Lung (tissue), 12 donors: ENCODE data around the gene CD4. TPM values are rescaled to one million over a fixed set of nuclear protein-coding genes. Genes with fewer than 3 reads are reported as not detected.

Experiments
- ATAC-seq: fragments of 200-7000 bp; cut with Tn5 transposase; one replicate; pipeline ENCODE4 v1.9.1; 2020; ENCODE audit warnings: moderate number of reproducible peaks; ENCODE audit not compliant: insufficient read depth, low FRiP score
- DNase-seq, 3 donors: peaks; one replicate each; pipeline ENCODE4 v3.0.0-alpha.2; 2013 to 2017
- H3K27ac ChIP-seq, 2 donors: one replicate each; pipeline ENCODE4 v1.5.1; 2013; ENCODE audit warnings: mild to moderate bottlenecking in 2 of 2, moderate library complexity in 2 of 2, control low read depth in 1 of 2, inconsistent platforms in 1 of 2, low read depth in 1 of 2, low read length in 1 of 2
- H3K27me3 ChIP-seq, 3 donors: one replicate each; pipeline ENCODE4 v1.5.1; 2013; ENCODE audit warnings: low read length in 2 of 3; ENCODE audit not compliant: control insufficient read depth in 3 of 3, insufficient read depth in 3 of 3
- H3K36me3 ChIP-seq, 4 donors: one replicate each; pipeline ENCODE4 v1.5.1; 2013; ENCODE audit warnings: low read length in 4 of 4, mild to moderate bottlenecking in 1 of 4, moderate library complexity in 1 of 4; ENCODE audit not compliant: control insufficient read depth in 4 of 4, insufficient read depth in 4 of 4
- H3K4me1 ChIP-seq, 5 donors: one replicate each; pipeline ENCODE4 v1.5.1; 2013; ENCODE audit warnings: low read length in 5 of 5, mild to moderate bottlenecking in 2 of 5, moderate library complexity in 1 of 5; ENCODE audit not compliant: control insufficient read depth in 5 of 5, insufficient read depth in 5 of 5
- H3K4me3 ChIP-seq: one replicate; pipeline ENCODE4 v1.5.1; 2013; ENCODE audit warnings: mild to moderate bottlenecking, control low read depth, moderate library complexity
- H3K9ac ChIP-seq, 2 donors: one replicate each; pipeline ENCODE4 v1.5.1; 2013; ENCODE audit warnings: low read length in 2 of 2, control low read depth in 1 of 2; ENCODE audit not compliant: insufficient read depth in 1 of 2
- H3K9me3 ChIP-seq, 4 donors: one replicate each; pipeline ENCODE4 v1.5.1; 2013; ENCODE audit warnings: low read length in 3 of 4, mild to moderate bottlenecking in 1 of 4, moderate library complexity in 1 of 4; ENCODE audit not compliant: control insufficient read depth in 4 of 4, insufficient read depth in 3 of 4
- WGBS, 2 donors: extraction: QIAGEN DNeasy Blood & Tissue Kit; methylation state at CpG; one replicate each; pipeline ENCODE4 v1.1.7; 2013; 5-methylcytosine and 5-hydroxymethylcytosine counted together
- polyA plus RNA-seq, 2 donors: library from polyadenylated mRNA; stranded (reverse); fragments of 200-250 nt; gene quantifications; one replicate each; pipeline ENCODE4 v1.2.1, GENCODE V29; 2013
- total RNA-seq, 2 donors: library from RNA; depleted of rRNA in 1 of 2; stranded (reverse); fragments of >200 nt in 1 of 2; gene quantifications; one replicate each; pipeline ENCODE4 v1.2.1, GENCODE V29; 2014 to 2021
- TF ChIP-seq, protein P1 (sequence below): IDR thresholded peaks from 2 replicates; pipeline ENCODE4 v1.5.1; 2012; ENCODE audit warnings: mild to moderate bottlenecking; ENCODE audit errors: control extremely low read depth, extremely low read depth
- donor health status: control.
- donor health status: control.
- donor health status: Bipolar disorder and iron deficiency.
- donor health status: healthy.
- donor health status: DM: yes; HTN: yes; CAD: no.

CD4 gene
- total and polyA plus RNA-seq, 4 donors: 20.6 to 83.7 (median 53.0) TPM

DNA sequence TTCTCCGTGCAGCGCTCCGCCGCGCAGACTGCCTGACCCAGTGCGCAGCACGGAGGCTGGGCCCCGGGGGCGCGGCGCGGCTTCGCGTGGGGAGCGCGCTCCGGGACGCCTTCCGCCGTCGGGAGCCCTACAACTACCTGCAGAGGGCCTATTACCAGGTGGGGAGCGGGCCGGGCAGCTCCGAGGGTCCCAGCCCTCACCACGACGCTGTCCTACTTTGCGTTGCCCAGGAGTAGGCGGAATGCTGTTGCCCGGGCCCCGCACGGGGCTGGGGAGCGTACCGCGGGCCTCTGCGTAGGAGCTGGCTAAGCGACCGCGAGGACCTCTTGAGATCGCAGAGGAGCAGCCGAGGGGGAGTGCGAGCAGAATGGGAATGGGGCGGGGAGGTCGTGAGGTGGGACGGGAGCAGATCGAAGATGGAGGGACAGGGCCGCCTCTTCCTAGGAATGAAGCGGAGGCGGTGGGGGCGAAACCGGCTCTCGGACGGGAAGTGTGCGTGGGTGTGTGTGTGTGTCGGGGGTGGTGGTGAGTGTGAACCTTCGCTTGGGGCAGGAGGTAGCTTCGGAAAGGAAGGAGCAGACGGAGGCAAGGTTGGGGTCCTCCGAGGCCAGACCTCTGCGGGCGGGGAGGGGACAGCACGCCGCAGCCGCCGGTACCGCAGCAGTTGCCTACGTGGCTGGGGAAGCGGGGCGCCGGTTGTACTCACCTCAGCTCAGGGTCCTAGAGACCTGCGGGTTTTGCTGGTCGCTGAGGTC is 39.6 kb downstream of the CD4 start:
- DNase-seq (peak; percentile 40 to 69 (median 61)), ATAC-seq (no peak)
- Histone ChIP-seq H3K9me3 (no peaks in the 10 kb centered on the region), H3K4me1 (peaks cover 0 to 29% (median 5%) of the 10 kb centered on the region in 5 donors), H3K9ac (peak overlapping the region; percentile 49 to 55), H3K4me3 (peak overlapping the region; percentile 60), H3K36me3 (peaks cover 0 to 8% (median 5%) of the 10 kb centered on the region in 4 donors), H3K27me3 (peaks cover 0 to 5% (median 0%) of the 10 kb centered on the region in 3 donors), H3K27ac (peak overlapping the region; percentile 62 to 77)
- 0 to 1% methylated on average over 59 to 71 of the region's 71 CpGs for WGBS, 2 donors
- TF ChIP-seq, protein P1, sequence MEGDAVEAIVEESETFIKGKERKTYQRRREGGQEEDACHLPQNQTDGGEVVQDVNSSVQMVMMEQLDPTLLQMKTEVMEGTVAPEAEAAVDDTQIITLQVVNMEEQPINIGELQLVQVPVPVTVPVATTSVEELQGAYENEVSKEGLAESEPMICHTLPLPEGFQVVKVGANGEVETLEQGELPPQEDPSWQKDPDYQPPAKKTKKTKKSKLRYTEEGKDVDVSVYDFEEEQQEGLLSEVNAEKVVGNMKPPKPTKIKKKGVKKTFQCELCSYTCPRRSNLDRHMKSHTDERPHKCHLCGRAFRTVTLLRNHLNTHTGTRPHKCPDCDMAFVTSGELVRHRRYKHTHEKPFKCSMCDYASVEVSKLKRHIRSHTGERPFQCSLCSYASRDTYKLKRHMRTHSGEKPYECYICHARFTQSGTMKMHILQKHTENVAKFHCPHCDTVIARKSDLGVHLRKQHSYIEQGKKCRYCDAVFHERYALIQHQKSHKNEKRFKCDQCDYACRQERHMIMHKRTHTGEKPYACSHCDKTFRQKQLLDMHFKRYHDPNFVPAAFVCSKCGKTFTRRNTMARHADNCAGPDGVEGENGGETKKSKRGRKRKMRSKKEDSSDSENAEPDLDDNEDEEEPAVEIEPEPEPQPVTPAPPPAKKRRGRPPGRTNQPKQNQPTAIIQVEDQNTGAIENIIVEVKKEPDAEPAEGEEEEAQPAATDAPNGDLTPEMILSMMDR: no peak

DNA sequence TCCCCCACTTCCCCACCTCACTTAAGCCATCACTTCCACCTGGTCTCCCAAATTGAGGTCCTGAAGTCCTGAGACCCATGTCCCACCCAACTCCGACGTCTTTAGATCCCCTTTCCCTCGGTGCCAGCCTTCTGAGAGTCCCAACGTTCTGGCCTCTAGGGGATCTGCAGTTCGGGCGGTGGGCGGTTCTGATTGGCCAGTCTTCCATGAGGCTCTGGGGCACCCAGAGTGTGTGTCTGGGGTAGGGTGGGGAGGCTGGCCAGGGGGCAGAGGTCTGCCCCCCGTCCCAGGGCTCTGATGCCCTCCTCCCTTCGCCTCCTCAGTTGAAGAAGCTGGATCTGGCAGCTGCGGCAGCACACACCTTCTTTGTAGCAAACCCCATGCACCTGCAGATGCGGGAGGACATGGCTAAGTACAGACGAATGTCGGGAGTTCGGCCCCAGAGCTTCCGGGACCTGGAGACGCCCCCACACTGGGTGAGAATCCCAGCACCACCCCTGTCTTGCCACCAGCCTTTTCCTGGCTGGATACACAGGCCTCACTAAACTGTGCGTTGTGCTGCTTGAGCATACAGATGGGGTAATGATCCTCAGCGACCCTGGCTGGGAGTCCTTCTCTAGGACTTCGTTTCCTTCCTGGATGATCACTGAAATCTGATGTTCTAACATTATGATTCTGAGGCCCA is 40.4 kb downstream of the CD4 start:
- H3K27ac ChIP-seq: peak overlapping the region; percentile 62 to 77
- peaks cover 0 to 3% (median 0%) of the 10 kb centered on the region in 3 donors for H3K27me3 ChIP-seq
- TF ChIP-seq, protein P1: no peak
- H3K4me1 ChIP-seq: peaks cover 0 to 29% (median 5%) of the 10 kb centered on the region in 5 donors
- H3K9me3 ChIP-seq: no peaks in the 10 kb centered on the region
- H3K36me3 ChIP-seq: peaks cover 0 to 12% (median 6%) of the 10 kb centered on the region in 4 donors
- WGBS, 2 donors: 60 to 61% methylated on average over 19 of the region's 19 CpGs
- DNase-seq (peak in 1 of 3 donors; percentile 60), ATAC-seq (no peak)
- H3K9ac ChIP-seq: peak overlapping the region; percentile 49 to 55
- no peak overlapping the region for H3K4me3 ChIP-seq

DNA sequence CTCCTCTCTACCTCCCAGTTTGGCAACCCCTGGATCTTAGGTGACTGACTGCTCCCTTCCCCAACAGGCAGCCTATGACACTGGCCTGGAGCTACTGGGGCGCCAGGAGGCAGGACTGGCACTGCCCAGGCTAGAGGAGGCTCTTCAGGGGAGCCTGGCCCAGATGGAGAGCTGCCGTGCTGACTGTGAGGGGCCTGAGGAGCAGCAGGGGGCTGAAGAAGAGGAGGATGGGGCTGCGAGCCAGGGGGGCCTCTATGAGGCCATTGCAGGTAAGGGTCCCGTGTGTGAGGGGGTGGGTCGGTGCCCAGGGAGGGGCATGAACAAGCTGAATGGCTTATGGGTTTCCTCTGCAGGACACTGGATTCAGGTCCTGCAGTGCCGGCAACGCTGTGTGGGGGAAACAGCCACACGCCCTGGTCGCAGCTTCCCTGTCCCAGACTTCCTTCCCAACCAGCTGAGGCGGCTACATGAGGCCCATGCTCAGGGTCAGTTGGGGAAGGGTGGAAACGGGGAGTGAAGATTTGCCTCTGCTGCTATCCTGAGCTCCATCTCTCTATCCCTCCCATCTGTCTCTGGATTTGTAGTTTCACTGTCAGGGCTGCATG is 41.1 kb downstream of the CD4 start:
- Histone ChIP-seq H3K4me1 (peaks cover 0 to 26% (median 2%) of the 10 kb centered on the region in 5 donors), H3K9me3 (no peaks in the 10 kb centered on the region), H3K27me3 (no peaks in the 10 kb centered on the region), H3K9ac (no peak overlapping the region), H3K4me3 (no peak overlapping the region), H3K36me3 (peaks cover 0 to 12% (median 6%) of the 10 kb centered on the region in 4 donors), H3K27ac (no peak overlapping the region)
- ATAC-seq: no peak
- 69 to 85% methylated on average over 11 of the region's 11 CpGs for WGBS, 2 donors
- no peak for DNase-seq
- TF ChIP-seq, protein P1: no peak
